Activated T-helper 1 cell treated with anti-CD3 and anti-CD28 coated beads, Interleukin-12 subunit alpha, Interleukin-12 subunit beta, Interleukin-2, Interleukin-4 antibody, amounts not matched to agents 30 ng/mL and 10 ng/mL and 1 ng/mL, durations not matched to agents 14 hours and 24 hours and 36 hours (primary cell): ENCODE measurements around the gene TNNT1. TPM values are rescaled to one million over a fixed set of nuclear protein-coding genes. Genes with fewer than 3 reads are reported as not detected.
"Not testable (repeated sequence)": the region's sequence is repeated elsewhere in the genome, so short reads cannot be mapped to it uniquely, and the experiment has no call there.

ENCODE experiments used
- DNase-seq: peaks from one replicate; pipeline ENCODE4 v3.0.0; 2021; ENCODE audit warnings: low spot score
- H3K27ac Mint-ChIP-seq: one replicate; pipeline ENCODE4 v1.8.0; 2021; ENCODE audit warnings: mild to moderate bottlenecking, mixed read lengths
- H3K27me3 Mint-ChIP-seq: one replicate; pipeline ENCODE4 v1.8.0; 2022; ENCODE audit warnings: mild to moderate bottlenecking, moderate library complexity, mixed read lengths; ENCODE audit not compliant: insufficient read depth
- H3K36me3 Mint-ChIP-seq: one replicate; pipeline ENCODE4 v1.8.0; 2021; ENCODE audit warnings: low read depth, mixed read lengths
- H3K4me1 Mint-ChIP-seq: one replicate; pipeline ENCODE4 v1.8.0; 2021; ENCODE audit warnings: low read depth, mixed read lengths
- H3K4me3 Mint-ChIP-seq: one replicate; pipeline ENCODE4 v1.8.0; 2021; ENCODE audit warnings: mild to moderate bottlenecking, moderate library complexity, mixed read lengths
- H3K9me3 Mint-ChIP-seq: one replicate; pipeline ENCODE4 v1.8.0; 2021; ENCODE audit warnings: mixed read lengths
- intact Hi-C: fragments of 100-400 bp; cut with micrococcal nuclease; formaldehyde crosslinking; loops from one replicate; pipeline ENCODE4 v1.15.1; 2024
- total RNA-seq: library from RNA; stranded (reverse); gene quantifications from 2 replicates; pipeline ENCODE4 v1.2.3, GENCODE V29; 2022

Gene TNNT1
- total RNA-seq, 1 donor from 2014 or later, result not detected

DNA sequence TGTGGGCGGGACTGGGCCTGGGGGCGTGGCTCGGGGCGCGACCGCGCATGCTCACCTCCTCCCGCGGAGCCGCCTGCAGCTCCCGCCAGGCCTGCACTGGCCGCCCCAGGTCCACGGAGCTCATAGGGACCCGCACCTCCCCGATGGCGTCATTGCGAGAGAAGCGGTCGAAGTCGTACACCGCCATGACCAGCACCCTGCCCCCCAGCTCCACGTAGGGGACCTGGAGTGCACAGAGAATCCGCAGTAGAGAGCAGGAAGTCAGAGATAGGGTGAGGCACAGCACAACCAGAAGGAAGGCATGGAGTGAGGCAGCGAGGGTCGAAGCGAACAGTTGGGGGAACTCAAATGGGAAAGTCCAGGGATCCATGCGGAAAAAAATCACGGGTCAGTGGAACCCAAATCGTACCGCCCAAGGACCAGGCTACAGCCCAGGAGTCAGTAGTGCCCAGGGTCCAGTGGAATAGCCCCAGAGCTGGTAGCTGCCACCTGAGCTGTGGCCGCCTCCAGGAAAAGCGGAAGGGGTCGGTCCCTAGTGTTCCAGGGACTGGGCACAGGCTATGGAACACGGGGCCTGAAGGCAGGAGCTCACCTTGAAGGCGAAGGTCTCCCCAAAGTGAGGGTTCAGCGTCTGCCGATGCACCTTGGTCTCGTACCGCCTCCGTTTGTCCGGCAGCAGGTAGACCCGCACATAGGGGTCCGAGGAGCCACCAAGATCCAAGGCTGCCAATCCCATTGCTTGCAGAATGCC lies 26.3 kb upstream of the TNNT1 start:
- H3K4me3 Mint-ChIP-seq, result no peak overlapping the region
- no peak overlapping the region for H3K27ac Mint-ChIP-seq
- H3K4me1 Mint-ChIP-seq, result peaks cover 17% of the 10 kb centered on the region
- no peaks in the 10 kb centered on the region for H3K9me3 Mint-ChIP-seq
- H3K27me3 Mint-ChIP-seq, result peaks cover 52% of the 10 kb centered on the region
- no peaks in the 10 kb centered on the region for H3K36me3 Mint-ChIP-seq
- intact Hi-C loops, result loop anchor here (2.0 kb wide), 1 partner anchor 14 kb away; no protein-coding TSS in a partner anchor
- DNase-seq, result no peak

DNA sequence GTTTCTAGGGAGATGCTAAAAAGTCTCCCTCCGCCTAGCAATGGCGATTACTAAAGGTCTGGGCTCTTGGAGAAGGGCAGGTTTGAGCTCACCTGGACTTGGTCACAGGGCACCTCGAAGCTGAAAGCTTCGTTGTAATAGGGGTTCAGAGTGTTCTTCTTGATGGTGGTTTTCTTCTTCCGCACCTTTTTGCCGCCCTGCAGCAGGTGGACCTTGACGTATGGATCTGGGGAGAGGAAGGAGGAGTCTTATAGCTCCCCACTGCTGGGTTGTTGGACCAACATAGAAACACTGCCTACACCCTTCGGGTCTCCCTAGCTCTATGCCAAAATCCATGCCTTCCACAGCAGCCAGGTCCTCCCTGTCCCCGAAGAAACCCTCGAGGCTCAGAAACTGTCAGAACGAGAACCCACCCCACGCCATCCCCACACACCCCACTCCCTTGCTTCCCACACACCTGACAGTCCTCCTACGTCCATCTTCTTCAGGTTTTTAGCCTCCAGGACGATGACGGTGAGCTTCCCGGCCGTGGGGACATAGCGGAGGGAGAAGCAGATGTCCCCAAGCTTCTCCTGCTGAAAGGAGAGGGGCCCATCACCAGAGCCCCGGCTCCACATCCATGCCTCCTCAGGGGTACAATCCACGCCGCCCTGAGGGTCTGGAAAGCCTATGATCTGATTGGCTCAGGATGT lies 25.6 kb upstream of the TNNT1 start:
- Mint-ChIP-seq H3K4me1 (peaks cover 15% of the 10 kb centered on the region), H3K27ac (no peak overlapping the region), H3K27me3 (peaks cover 49% of the 10 kb centered on the region), H3K9me3 (no peaks in the 10 kb centered on the region), H3K36me3 (no peaks in the 10 kb centered on the region), H3K4me3 (peak overlapping the region; percentile 72)
- intact Hi-C loops, result loop anchor here (2.0 kb wide), 1 partner anchor 14 kb away; no protein-coding TSS in a partner anchor
- no peak for DNase-seq

DNA sequence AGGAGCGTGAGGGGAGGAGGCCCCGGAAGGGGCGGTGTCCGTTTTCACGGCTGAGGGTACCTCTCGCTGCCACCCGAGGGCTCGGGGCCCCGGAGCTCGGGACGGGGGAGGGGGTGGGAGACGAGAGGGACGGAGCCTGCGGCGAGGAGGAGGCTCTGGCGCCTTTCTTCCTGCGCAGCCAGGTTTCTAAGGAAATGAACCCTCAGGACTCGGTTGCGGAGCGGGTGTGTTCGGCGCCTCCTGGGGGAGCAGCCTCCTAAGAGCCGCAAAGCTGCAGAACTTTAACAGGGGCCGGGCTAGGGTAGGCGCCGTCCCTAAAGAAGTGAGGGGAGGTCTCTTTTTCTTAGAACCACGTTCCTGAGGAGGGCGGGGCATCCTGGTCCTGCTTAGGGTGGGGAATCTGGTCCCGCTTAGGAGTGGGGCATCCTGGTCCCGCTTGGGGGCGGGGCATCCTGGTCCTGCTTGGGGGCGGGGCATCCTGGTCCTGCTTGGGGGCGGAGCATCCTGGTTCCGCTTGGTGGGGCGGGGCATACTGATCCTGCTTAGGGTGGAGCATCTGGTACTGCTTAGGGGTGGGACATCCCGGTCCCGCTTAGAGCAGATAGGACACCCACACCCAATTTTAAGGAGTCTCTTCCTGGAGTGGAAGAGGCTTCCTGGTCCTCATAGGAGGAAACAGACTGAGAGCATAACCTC lies 24.9 kb upstream of the TNNT1 start:
- intact Hi-C loops, result loop anchor here (2.0 kb wide), 1 partner anchor 13 kb away; no protein-coding TSS in a partner anchor
- no peaks in the 10 kb centered on the region for H3K9me3 Mint-ChIP-seq
- peak; percentile 45 for DNase-seq
- H3K4me1 Mint-ChIP-seq, result peaks cover 15% of the 10 kb centered on the region
- no peak overlapping the region for H3K27ac Mint-ChIP-seq
- H3K27me3 Mint-ChIP-seq, result peaks cover 53% of the 10 kb centered on the region
- H3K4me3 Mint-ChIP-seq, result peak overlapping the region; percentile 72
- H3K36me3 Mint-ChIP-seq, result no peaks in the 10 kb centered on the region

DNA sequence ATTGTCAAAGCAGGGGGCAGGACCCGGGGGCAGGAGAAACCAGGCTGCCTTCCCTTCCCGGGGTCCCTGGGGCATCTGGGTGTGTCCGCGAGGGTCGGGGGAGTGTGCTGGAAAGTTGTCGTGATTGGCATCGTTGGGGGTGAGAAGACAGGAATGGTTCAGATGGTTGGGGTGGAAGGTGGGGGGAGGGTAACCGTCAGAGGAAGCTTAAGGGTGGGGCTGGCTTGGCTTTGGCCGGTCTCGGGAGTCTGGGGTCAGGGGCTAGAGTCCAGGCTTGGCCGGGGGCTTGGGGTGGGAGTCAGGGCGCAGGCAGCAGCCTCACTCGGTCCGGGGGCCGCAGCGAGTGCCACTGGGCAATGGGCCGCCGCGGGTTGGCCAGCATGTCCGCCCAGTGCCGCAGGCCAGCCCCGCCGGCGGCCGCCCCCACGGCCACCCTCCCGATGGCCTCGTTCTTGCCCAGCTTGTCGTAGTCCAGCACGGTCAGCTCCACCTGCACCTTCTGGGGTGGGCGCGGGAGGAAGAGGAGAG lies 24.2 kb upstream of the TNNT1 start:
- H3K4me3 Mint-ChIP-seq, result peak overlapping the region; percentile 72
- peaks cover 51% of the 10 kb centered on the region for H3K27me3 Mint-ChIP-seq
- intact Hi-C loops, result no loop called here
- H3K9me3 Mint-ChIP-seq, result no peaks in the 10 kb centered on the region
- no peak for DNase-seq
- no peaks in the 10 kb centered on the region for H3K36me3 Mint-ChIP-seq
- H3K4me1 Mint-ChIP-seq, result peaks cover 15% of the 10 kb centered on the region
- H3K27ac Mint-ChIP-seq, result no peak overlapping the region

DNA sequence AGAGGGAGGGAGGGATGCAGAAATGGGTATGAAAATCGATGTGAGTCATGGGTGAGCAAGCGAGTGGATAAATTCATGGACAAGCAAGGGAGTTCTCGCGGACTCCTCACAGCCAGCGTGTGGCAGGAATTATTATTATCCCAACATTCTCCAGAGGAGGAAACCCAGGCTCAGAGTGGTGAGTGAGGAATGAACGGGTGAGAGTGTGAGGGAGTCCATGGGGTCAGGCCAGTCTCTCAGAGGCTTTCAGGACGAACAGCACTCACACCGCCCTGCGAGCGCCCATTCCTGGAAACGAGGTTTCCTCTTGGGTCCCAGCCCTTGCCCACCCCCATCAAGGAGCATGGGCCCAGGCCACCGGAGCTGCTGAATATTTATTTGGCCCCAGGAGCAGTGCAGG lies 23.7 kb upstream of the TNNT1 start:
- Mint-ChIP-seq H3K4me1 (peaks cover 15% of the 10 kb centered on the region), H3K27me3 (peaks cover 48% of the 10 kb centered on the region), H3K4me3 (peak overlapping the region; percentile 70), H3K9me3 (no peaks in the 10 kb centered on the region), H3K27ac (no peak overlapping the region), H3K36me3 (no peaks in the 10 kb centered on the region)
- no peak for DNase-seq
- intact Hi-C loops, result no loop called here

DNA sequence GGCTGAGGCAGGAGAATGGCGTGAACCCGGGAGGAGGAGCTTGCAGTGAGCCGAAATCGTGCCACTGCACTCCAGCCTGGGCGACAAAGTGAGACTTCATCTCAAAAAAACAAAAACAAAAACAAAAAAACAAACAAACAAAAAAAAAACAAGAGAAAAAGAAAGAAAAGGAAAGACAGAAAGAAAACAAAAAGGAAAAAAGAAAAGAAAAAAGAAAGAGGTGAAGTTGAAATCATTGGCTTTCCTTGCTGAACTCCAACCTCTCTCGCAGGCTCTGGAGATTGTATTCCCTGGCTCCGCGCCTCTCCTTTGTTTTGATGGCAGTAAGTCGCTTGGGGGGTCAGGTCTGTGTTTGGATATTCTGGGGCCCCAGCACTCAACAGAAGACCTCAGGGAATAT lies 23.3 kb upstream of the TNNT1 start:
- H3K27me3 Mint-ChIP-seq, result peaks cover 51% of the 10 kb centered on the region

DNA sequence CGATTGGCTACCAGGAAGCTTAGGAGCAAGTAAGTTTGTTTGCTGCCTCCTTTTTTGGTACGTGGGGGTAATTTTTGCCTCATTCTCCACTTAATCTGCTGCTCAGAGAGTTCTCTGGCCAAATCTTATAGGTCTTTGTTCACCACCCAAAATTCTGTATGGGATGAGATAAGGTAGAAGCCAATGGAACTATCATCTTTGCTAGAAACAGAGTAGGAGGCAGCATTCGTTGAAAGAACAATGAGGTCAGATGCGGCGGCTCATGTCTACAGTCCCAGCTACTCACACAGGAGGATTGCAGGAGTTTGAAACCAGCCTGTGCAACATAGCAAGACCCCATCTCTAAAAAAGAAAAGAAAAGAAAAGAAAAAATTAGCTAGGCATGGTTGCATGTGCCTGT lies 22.4 kb upstream of the TNNT1 start:
- H3K4me1 Mint-ChIP-seq, result peaks cover 24% of the 10 kb centered on the region
- H3K4me3 Mint-ChIP-seq, result no peak overlapping the region
- no peak for DNase-seq
- no peaks in the 10 kb centered on the region for H3K36me3 Mint-ChIP-seq
- peaks cover 54% of the 10 kb centered on the region for H3K27me3 Mint-ChIP-seq
- intact Hi-C loops, result no loop called here
- no peaks in the 10 kb centered on the region for H3K9me3 Mint-ChIP-seq
- H3K27ac Mint-ChIP-seq, result no peak overlapping the region

More for the DNA sequence above, 23.3 kb upstream of the TNNT1 start:
- DNase-seq, H3K27ac Mint-ChIP-seq, H3K9me3 Mint-ChIP-seq, intact Hi-C loops, H3K36me3 Mint-ChIP-seq: not testable (repeated sequence)
- H3K4me3 Mint-ChIP-seq, result peak overlapping the region; percentile 70
- H3K4me1 Mint-ChIP-seq, result peaks cover 15% of the 10 kb centered on the region

DNA sequence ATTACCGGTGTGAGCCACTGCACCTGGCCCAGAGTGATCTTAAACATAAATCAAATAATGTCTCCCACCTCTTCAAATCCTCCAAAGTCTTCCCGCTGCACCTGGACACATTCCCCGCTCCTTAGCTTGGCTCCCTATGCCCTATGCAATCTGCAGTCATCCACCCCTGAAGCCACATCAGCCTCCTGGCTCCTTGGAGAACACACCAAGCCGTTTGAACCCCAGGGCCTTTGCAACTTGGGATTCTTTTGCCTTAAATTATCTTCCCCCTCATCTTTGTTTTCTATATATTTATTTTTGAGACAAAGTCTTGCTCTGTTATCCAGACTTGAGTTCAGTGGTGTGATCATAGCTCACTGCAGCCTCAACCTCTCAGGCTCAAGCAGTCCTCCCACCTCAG lies 20.1 kb upstream of the TNNT1 start:
- Mint-ChIP-seq H3K4me1 (peaks cover 22% of the 10 kb centered on the region), H3K4me3 (no peak overlapping the region), H3K27ac (no peak overlapping the region), H3K9me3 (no peaks in the 10 kb centered on the region), H3K36me3 (no peaks in the 10 kb centered on the region), H3K27me3 (peaks cover 63% of the 10 kb centered on the region)
- DNase-seq, result no peak
- intact Hi-C loops, result no loop called here

DNA sequence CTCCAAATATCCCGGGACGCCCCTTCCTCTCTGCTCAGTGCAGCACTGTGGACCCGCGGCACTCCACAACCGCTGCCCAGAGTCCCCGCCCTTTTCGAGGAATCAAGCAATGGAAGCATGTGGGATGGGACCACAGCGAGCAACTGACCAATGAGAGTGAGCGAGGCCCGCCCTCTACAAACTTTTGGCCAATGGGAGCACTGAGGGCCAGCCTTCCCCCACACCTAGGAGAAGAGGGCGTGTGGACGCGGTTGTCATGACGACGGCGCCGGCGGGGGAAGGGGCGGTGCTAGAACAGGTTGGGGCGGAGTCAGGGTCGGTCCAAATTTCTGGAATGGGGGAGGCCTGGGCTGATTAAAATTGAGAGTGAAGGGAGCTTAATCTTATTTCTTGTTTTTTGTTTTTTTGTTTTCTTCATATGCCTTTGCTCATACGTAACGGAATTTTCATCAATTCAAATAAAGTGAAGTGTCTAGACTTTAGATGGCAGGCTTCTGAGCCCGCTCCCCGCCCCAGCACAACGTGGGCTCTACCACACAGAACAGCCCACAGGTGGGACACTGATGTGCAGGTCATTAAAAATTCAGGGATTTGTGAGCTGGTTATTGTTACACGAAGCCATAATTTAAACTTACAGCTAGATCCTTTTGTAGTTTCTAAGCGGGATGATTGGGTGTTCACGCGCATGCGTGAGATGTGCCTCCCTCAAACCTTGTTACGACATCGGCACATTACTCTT lies 17.7 kb upstream of the TNNT1 start, which contains the start of gene DNAAF3:
Gene DNAAF3 (minus strand): TSS at position 84 of the 739 bp plus-strand sequence. CDS start 200 bp downstream, outside the sequence.
- Mint-ChIP-seq H3K4me1 (peaks cover 12% of the 10 kb centered on the region), H3K27ac (peak within 1 kb of the TSS; percentile 32), H3K9me3 (no peaks in the 10 kb centered on the region), H3K27me3 (peaks cover 57% of the 10 kb centered on the region), H3K4me3 (peak within 1 kb of the TSS; percentile 84), H3K36me3 (no peaks in the 10 kb centered on the region)
- DNase-seq, result peak; percentile 76
- intact Hi-C loops, result loop anchor here (1.0 to 2.0 kb wide), 6 partner anchors 50 to 700 kb away; partner anchors contain the start of genes KMT5C and PPP1R12C

DNA sequence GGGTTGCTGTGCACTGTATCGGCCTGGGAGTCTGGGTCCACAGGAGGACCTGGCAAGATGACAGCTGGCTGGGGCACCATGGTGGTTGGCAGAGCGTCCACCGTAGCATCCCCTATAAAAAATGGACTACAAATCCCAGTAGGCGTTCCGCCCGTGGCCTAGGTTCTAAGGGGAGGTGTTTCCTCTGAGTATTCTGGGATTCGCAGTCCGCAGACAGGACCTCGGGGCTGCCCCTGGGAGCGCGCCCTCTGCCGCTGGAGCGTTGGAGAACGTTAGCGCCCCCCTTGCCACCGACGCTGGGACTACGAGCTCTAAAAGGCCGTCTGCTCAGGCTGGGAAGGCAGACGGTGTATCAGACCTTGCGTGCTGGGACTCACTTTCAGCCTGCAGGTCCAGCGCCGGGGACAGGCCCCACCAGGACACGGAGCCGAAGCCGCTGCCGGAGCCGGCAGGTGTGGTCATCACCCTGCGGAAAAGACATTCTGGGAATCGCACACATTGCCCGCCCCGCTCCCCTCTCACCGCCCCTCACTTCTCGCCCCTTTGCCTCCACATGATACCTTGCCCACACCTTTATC lies 17.0 kb upstream of the TNNT1 start:
- Mint-ChIP-seq H3K9me3 (no peaks in the 10 kb centered on the region), H3K36me3 (no peaks in the 10 kb centered on the region), H3K4me3 (peak overlapping the region; percentile 84), H3K27ac (peak overlapping the region; percentile 32), H3K4me1 (peaks cover 12% of the 10 kb centered on the region), H3K27me3 (peaks cover 54% of the 10 kb centered on the region)
- intact Hi-C loops, result loop anchor here (1.0 to 2.0 kb wide), 6 partner anchors 49 to 699 kb away; partner anchors contain the start of genes KMT5C and PPP1R12C
- no peak for DNase-seq

DNA sequence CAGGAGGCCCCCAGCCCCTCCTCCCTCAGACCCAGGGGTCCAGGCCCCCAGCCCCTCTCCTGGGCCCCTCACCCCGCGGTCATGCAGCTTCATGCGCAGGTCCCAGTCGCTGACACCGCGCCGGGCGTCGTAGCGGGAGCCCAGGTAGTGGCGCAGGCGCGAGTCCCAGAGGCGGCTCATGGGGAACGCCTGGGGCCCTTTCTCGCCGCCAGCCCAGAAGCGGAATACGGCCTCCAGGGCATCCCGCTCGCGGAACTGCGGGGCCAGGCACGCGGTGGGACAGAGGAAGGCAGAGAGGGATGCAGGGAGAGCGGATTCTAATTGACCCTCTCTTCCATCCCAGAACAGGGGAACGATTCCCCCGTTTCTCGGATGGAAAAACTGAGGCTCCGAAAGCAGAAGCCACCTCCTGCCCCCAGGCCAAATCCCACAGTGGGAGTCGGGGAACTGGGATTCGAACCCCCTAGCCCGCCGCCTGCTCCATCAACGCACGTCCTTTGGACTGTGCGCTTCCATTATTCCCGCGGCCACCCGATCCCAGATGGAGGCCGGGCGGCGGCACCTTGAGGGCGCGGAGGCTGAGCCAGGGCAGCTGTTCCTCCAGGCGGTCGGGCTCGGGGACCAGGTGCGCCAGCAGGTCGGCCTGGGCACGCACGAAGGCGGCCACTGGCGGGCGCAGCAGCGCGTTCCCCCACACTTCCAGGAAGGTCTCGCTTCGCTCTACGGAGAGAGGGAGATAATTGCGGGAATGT lies 12.7 kb upstream of the TNNT1 start:
- DNase-seq, result no peak
- peaks cover 55% of the 10 kb centered on the region for H3K27me3 Mint-ChIP-seq
- no peak overlapping the region for H3K4me3 Mint-ChIP-seq
- H3K27ac Mint-ChIP-seq, result no peak overlapping the region
- peaks cover 6% of the 10 kb centered on the region for H3K4me1 Mint-ChIP-seq
- H3K36me3 Mint-ChIP-seq, result no peaks in the 10 kb centered on the region
- H3K9me3 Mint-ChIP-seq, result no peaks in the 10 kb centered on the region
- intact Hi-C loops, result loop anchor here (2.0 to 5.0 kb wide), 2 partner anchors 13 to 281 kb away; partner anchors contain the start of gene SHISA7
